ENCODE data around the gene S100A7A.

GRCh38 chr1:153443486-153443885 lies 27.2 kb downstream of the S100A7A start:
- no peak for TF ChIP-seq CTCF (IDR thresholded peaks at IDR 0.05; ENCODE audit: low read length)
- no peak for TF ChIP-seq EZH2 (IDR thresholded peaks at IDR 0.05; ENCODE audit: borderline replicate concordance, low read length)
